Measurements from ENCODE around the gene FAM168A. TPM values are rescaled to one million over a fixed set of nuclear protein-coding genes. Genes with fewer than 3 reads are reported as not detected.

FAM168A gene
- total RNA-seq, 1 donor from 2014 or later: 21.2 TPM

DNA sequence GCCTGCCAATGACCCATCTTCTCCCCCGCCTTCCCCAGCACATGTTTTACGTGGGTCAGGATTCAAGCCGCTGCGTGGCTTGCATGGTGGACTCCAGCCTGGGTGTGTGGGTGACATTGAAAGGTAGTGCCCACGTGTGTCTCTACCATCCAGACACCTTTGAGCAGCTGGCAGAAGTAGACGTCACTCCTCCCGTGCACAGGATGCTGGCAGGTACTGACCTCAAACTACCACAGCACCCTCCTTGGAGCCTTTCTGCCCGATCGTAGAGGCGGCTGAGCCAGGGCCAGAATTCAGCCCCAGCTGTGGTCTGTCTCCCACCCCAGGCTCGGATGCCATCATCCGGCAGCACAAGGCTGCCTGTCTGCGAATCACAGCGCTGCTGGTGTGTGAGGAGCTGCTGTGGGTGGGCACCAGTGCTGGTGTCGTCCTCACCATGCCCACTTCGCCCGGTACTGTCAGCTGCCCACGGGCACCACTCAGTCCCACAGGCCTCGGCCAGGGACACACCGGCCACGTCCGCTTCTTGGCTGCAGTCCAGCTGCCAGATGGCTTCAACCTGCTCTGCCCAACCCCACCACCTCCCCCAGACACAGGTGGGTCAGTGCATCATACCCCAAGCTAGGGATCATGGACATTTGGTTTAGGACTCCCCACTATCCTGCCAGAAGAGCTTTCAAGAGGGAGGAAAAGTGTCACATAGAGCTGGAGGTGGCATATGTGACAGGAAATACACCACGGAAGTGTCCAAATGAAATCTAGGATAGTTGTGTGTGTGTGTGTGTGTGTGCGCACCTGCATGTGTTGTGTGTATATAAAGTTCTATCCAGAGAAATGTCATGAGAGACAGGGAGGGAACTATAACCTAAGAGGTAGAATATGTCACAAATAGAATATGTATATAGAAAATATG lies 232.3 kb downstream of the FAM168A start:
- Mint-ChIP-seq H3K9me3 (ENCODE audit: unreplicated experiment) (no peaks in the 10 kb centered on the region), H3K36me3 (ENCODE audit: low read depth, unreplicated experiment) (peaks cover 36% of the 10 kb centered on the region), H3K4me3 (ENCODE audit: unreplicated experiment) (peak overlapping the region; percentile 16), H3K27ac (ENCODE audit: unreplicated experiment) (peak overlapping the region; percentile 82), H3K4me1 (ENCODE audit: unreplicated experiment) (peaks cover 20% of the 10 kb centered on the region), H3K27me3 (ENCODE audit: unreplicated experiment) (peaks cover 10% of the 10 kb centered on the region)
- DNase-seq (ENCODE audit: low spot score): no peak
- TF ChIP-seq, protein P1, sequence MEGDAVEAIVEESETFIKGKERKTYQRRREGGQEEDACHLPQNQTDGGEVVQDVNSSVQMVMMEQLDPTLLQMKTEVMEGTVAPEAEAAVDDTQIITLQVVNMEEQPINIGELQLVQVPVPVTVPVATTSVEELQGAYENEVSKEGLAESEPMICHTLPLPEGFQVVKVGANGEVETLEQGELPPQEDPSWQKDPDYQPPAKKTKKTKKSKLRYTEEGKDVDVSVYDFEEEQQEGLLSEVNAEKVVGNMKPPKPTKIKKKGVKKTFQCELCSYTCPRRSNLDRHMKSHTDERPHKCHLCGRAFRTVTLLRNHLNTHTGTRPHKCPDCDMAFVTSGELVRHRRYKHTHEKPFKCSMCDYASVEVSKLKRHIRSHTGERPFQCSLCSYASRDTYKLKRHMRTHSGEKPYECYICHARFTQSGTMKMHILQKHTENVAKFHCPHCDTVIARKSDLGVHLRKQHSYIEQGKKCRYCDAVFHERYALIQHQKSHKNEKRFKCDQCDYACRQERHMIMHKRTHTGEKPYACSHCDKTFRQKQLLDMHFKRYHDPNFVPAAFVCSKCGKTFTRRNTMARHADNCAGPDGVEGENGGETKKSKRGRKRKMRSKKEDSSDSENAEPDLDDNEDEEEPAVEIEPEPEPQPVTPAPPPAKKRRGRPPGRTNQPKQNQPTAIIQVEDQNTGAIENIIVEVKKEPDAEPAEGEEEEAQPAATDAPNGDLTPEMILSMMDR (IDR thresholded peaks at IDR 0.05; ENCODE audit: unreplicated experiment): no peak

DNA sequence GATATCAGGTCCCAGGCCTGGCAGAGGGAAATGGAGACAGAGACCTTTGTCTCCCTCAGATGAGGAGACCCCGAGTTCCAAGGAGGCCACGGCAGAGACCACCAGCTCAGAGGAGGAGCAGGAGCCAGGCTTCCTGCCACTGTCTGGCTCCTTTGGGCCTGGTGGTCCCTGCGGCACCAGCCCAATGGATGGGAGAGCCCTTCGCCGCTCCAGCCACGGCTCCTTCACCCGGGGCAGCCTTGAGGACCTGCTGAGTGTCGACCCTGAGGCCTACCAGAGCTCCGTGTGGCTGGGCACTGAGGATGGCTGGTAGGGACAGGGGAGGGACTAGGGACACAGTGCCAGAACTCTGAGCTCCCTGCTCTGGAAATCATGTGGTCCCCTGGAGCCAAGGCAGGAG lies 234.8 kb downstream of the FAM168A start:
- DNase-seq (ENCODE audit: low spot score): no peak
- no peak overlapping the region for H3K4me3 Mint-ChIP-seq (ENCODE audit: unreplicated experiment)
- H3K4me1 Mint-ChIP-seq (ENCODE audit: unreplicated experiment): peaks cover 20% of the 10 kb centered on the region
- H3K9me3 Mint-ChIP-seq (ENCODE audit: unreplicated experiment): no peaks in the 10 kb centered on the region
- TF ChIP-seq, protein P1 (IDR thresholded peaks at IDR 0.05; ENCODE audit: unreplicated experiment): no peak
- no peak overlapping the region for H3K27ac Mint-ChIP-seq (ENCODE audit: unreplicated experiment)
- H3K36me3 Mint-ChIP-seq (ENCODE audit: low read depth, unreplicated experiment): peaks cover 36% of the 10 kb centered on the region
- peaks cover 5% of the 10 kb centered on the region for H3K27me3 Mint-ChIP-seq (ENCODE audit: unreplicated experiment)

DNA sequence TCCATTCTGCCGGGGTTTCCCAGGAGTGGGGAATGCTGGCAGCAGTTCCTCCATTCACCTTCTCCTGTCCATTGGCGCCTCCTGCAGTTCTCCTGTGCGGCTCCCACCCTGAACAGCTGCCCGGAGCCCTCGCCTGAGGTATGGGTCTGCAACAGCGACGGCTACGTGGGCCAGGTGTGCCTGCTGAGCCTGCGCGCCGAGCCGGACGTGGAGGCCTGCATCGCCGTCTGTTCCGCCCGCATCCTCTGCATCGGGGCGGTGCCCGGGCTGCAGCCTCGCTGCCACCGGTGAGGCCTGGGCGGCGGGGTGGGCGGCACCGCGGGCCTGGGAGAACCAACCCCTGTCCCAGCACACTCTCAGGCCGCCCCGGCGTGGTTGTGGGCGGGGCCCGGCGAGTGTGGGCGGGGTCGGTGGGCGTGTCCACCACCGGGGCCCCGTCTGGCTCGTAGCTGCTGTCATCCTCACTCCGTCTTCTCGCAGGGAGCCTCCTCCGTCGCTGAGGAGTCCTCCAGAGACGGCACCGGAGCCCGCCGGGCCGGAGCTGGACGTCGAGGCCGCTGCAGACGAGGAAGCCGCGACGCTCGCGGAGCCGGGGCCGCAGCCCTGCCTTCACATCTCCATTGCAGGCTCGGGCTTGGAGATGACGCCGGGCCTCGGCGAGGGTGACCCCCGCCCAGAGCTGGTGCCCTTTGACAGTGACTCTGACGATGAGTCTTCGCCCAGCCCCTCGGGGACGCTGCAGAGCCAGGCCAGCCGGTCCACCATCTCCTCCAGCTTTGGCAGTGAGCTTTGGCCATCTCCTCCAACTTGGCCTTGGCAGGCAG lies 235.7 kb downstream of the FAM168A start:
- Mint-ChIP-seq H3K27ac (ENCODE audit: unreplicated experiment) (no peak overlapping the region), H3K4me1 (ENCODE audit: unreplicated experiment) (peaks cover 13% of the 10 kb centered on the region), H3K27me3 (ENCODE audit: unreplicated experiment) (peaks cover 4% of the 10 kb centered on the region), H3K9me3 (ENCODE audit: unreplicated experiment) (no peaks in the 10 kb centered on the region), H3K36me3 (ENCODE audit: low read depth, unreplicated experiment) (peaks cover 39% of the 10 kb centered on the region), H3K4me3 (ENCODE audit: unreplicated experiment) (peak overlapping the region; percentile 7)
- DNase-seq (ENCODE audit: low spot score): peak; percentile 65
- TF ChIP-seq, protein P1 (IDR thresholded peaks at IDR 0.05; ENCODE audit: unreplicated experiment): no peak

DNA sequence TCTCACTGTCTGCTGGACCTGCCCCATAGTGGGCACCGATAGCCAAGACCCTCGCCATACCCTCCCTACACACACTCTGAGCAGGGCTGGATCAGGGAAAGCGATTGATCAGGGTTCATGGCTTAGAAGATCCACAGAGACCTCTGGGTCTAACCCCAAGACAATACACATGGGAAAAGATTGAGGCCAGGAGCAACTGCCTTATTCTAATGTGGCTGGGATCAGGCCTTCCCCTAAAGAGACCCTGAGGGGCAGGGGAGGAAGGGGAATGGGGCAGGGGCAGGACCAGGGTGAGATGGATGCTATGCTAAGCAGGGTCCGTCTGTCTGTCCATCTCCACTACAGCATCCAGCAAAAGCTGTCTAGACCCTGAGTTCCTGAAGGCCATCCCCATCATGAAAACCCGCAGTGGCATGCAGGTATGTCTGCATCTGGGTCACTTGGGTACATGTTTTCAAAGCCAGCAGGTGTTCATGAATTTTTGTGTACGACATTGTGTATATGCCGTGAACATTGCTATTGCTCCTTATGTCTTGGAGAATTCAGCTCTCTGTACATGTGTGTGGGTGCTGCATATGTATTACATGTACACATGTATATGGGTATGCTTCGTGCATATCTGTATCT lies 237.1 kb downstream of the FAM168A start:
- H3K4me1 Mint-ChIP-seq (ENCODE audit: unreplicated experiment): peaks cover 4% of the 10 kb centered on the region
- H3K4me3 Mint-ChIP-seq (ENCODE audit: unreplicated experiment): peak overlapping the region; percentile 69
- H3K27ac Mint-ChIP-seq (ENCODE audit: unreplicated experiment): no peak overlapping the region

More for the DNA sequence above, 237.1 kb downstream of the FAM168A start:
- DNase-seq (ENCODE audit: low spot score): no peak
- TF ChIP-seq, protein P1 (IDR thresholded peaks at IDR 0.05; ENCODE audit: unreplicated experiment): peak; percentile 22
- Mint-ChIP-seq H3K36me3 (ENCODE audit: low read depth, unreplicated experiment) (peaks cover 31% of the 10 kb centered on the region), H3K27me3 (ENCODE audit: unreplicated experiment) (peaks cover 4% of the 10 kb centered on the region), H3K9me3 (ENCODE audit: unreplicated experiment) (no peaks in the 10 kb centered on the region)

Measured in endothelial cell (in vitro differentiated cells).